COLO668 (cell line): ENCODE data around the gene FOXD1.

Experiments used
- DNase-seq: peaks from one replicate; lab custom pipeline; 2025; ENCODE audit not compliant: unreplicated experiment; lab: John Stamatoyannopoulos, UW

FOXD1 gene

GRCh38 chr5:73441378-73441777 is 7.2 kb downstream of the FOXD1 start:
- no peak for DNase-seq

DNA sequence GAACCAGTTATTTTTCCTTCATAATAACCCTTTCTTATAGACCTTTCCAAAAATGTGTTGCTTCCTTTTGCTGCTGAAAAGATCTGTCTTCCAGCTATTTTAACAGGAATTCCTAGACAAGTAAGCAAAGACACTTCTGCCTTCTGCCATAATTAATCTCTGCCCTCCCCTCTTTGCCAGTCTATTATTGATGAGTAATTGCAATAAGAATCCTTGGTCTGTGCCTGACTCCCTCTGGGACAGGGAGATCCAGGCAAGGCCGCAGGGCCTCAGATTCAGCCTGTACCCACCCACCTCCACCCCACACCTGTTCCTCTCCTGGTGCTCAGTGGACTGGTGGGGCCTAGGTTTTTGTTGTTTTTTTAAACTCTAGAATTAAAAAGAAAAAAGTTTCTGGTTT is 8.3 kb downstream of the FOXD1 start:
- DNase-seq = no peak

- no peak for DNase-seq
These were observed 9.7 kb downstream of the FOXD1 start for GRCh38 chr5:73438645-73439470.

GRCh38 chr5:73437777-73438644 is 10.6 kb downstream of the FOXD1 start:
- no peak for DNase-seq

- peak; percentile 84 for DNase-seq
These were observed 11.3 kb downstream of the FOXD1 start for GRCh38 chr5:73437101-73437776.

- peak; percentile 58 for DNase-seq
These were observed 12.0 kb downstream of the FOXD1 start for GRCh38 chr5:73436535-73437100.

GRCh38 chr5:73435759-73436534 is 12.6 kb downstream of the FOXD1 start:
- DNase-seq = no peak

GRCh38 chr5:73434907-73435306 is 13.7 kb downstream of the FOXD1 start:
- DNase-seq = no peak

DNA sequence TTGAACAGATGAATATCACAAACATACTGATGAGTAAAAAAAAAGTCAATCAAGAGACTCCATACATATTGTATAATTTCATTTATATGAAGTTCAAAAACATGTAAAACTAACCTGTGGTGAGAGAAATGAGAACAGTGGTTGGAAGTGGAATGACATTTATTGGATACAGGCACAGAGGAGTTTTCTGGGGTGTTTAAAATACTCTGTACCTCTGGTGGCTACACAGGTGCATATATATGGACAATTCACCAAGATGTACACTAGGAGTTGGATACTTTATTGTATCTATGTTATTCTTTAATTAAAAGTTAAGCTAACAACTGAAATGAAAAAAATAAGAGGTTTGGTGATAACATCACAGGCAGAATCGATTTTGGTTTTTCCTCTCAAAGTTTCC is 14.1 kb downstream of the FOXD1 start:
- no peak for DNase-seq

DNA sequence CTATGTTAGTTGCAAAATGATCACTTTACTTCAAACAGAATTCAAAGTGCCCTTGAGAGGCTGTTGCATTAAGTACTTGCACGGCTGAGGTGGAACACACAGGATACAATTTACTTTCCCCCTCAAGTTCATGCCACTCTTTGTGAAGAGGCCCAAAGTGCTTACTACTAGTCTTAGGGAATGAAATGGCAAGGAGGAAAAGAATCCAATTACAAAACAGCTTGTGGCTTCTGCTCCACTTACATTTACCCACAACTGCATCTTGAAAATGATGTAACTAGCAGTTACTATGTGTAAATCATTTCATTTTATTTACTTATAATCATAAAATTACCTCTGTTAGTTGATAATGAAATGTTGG is 14.6 kb downstream of the FOXD1 start:
- DNase-seq = no peak

- no peak for DNase-seq
These were observed 15.2 kb downstream of the FOXD1 start for GRCh38 chr5:73433272-73433981.

DNA sequence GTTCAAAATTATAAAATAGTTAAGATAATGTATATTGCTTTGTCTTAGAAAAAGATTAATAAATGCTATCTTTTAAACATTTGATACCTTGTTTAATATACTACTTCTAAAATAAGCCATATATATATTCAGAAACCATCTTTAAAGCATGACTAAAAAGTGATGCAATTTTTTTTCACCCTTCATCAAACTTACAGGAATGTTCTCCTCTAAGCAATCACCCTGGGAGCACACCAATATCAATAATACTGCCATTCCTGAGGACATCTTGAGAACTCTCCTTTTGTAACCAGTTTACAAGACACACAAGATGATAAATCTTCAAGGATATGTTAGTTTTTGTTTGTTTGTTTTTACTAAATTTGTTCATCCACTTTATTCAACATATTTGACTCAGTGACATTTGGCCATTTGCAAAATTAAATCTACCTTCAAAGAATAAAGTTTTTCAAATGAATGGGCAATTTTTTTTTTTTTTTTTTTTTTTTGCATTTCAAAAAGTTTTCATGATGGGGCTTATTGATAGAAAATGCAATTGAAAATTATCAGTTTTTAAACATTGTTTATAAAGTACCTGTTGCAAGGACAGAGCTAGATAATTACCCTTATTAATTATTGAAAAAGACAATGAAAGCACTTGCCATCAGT is 17.2 kb downstream of the FOXD1 start:
- no peak for DNase-seq

- no peak for DNase-seq
These were observed 22.5 kb downstream of the FOXD1 start for GRCh38 chr5:73426034-73426433.

- no peak for DNase-seq
These were observed 24.0 kb downstream of the FOXD1 start for GRCh38 chr5:73424556-73424977.

DNA sequence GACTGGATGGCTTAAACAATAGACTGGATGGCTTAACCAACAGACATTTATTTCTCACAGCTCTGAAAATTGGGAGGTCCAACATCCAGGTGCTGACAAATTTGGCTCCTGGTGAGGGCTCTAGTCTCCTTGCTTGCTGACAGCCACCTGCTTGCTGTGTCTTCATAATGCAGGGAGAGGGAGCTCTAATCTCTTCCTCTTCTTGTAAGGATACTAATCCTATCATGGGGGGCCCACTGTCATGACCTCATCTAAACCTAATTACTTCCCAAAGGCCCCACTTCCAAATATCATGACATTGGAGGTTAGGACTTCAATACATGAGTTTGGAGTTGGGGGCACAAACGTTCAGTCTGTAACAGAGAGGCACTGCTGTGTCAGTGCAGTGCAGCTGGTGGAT is 26.4 kb downstream of the FOXD1 start:
- no peak for DNase-seq

DNA sequence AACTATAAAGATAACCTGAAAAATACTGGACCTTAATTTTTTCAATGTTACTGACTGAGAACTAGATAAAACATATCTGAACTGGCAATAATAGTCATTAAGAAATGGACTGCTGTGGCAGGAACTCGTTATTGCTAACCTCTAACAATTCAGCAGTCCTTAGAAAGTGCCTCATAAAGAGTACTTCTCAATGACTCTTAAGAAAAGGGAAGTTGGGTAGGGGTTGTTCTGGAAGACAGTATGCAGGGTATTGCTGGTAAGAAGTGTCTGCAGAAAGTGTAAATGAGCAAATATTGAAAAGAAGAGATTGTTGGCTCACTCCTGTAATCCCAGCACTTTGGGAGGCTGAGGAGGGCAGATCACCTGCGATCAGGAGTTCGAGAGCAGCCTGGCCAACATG is 27.9 kb downstream of the FOXD1 start:
- no peak for DNase-seq

DNA sequence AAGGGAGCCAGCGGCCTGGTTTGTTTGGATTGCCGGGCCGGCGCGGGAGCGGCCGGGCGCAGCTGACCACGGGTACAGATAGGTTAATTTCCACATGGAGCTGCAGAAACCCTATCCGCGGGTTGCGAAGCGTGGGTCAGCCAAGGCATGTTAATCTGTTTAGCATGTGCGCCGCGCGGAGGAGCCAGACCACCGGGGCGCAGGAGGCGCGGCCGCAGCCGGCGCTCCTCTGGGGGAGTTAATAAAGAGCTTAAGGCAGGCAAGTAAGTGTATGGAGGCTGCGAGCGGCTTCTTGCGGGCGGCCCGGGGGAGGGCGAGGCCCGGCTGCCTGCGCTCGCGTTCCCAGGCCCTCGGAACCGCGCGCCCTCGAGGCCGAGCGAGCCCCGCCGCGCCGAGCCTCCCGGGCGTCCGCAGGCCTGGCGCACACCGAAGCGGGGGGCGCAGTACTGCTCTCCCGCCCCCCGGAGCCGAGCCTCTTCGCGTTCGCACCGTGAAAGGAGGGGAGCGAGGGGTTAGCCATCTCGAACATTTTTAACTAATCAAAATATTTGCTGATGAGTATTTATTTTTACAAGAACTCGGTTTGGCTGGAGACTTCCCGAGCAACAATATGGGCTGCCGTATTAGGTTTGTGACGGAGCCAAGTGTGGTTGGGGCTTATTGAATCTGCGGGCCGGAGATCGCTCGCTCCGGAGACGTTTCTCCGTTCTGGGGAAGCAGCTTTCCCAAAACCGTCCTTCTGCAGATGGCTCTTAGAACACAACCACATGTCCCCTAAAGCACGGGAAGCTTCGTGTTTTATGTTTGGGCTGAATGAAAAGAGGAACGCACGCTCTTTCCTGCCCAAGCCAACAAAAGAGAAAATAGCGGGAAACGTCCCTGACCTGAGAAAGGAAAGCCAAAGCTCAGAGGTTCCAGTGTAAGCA is 28.8 kb downstream of the FOXD1 start:
- peak; percentile 64 for DNase-seq

GRCh38 chr5:73419117-73419464 is 29.5 kb downstream of the FOXD1 start:
- DNase-seq = peak; percentile 41
